Colonic mucosa (tissue), 4 donors: ENCODE measurements around the gene GCK. TPM values are rescaled to one million over a fixed set of nuclear protein-coding genes. Genes with fewer than 3 reads are reported as not detected.

ENCODE experiments used
- DNase-seq: peaks from one replicate; pipeline ENCODE4 v3.0.0-alpha.2; 2020
- H3K27ac ChIP-seq: fragments of 200-600 bp; one replicate; pipeline ENCODE4 v1.8.0; 2021
- H3K27me3 ChIP-seq: fragments of 200-600 bp; one replicate; pipeline ENCODE4 v1.8.0; 2021
- H3K36me3 ChIP-seq: fragments of 200-600 bp; one replicate; pipeline ENCODE4 v1.8.0; 2021
- H3K4me1 ChIP-seq: fragments of 200-600 bp; one replicate; pipeline ENCODE4 v1.8.0; 2021; ENCODE audit warnings: mild to moderate bottlenecking
- H3K4me3 ChIP-seq: fragments of 200-600 bp; one replicate; pipeline ENCODE4 v1.8.0; 2021
- H3K9ac ChIP-seq, 2 donors: one replicate each; pipeline ENCODE4 v1.7.0; 2013; ENCODE audit warnings: control low read depth in 2 of 2, low read depth in 2 of 2, low read length in 2 of 2
- H3K9me3 ChIP-seq: fragments of 200-600 bp; one replicate; pipeline ENCODE4 v1.8.0; 2021
- intact Hi-C: fragments of 100-400 bp; cut with DNase I; formaldehyde crosslinking; loops from one replicate; pipeline ENCODE4 v1.14.1; 2022
- total RNA-seq, 2 donors: library from RNA; stranded (reverse); fragmentation: NEBNext Ultra II Directional in 1 of 2; extraction: Animal tissue kit (Norgen Biotek cat#: 25700) in 1 of 2; gene quantifications; one replicate each; pipeline ENCODE4 v1.2.1, GENCODE V29; 2021
- TF ChIP-seq, protein P1 (sequence below): fragments of 200-600 bp; IDR thresholded peaks from one replicate; pipeline ENCODE4 v1.8.0; 2022; ENCODE audit warnings: antibody characterized with exemption, mild to moderate bottlenecking
- donor health status: healthy.
- donor health status: DM: no; HTN: no; CAD: no.
- donor health status: DM: no; HTN: no; CAD: no.

GCK gene
- total RNA-seq, 2 donors from 2014 or later = 0.17 to 0.19 TPM

DNA sequence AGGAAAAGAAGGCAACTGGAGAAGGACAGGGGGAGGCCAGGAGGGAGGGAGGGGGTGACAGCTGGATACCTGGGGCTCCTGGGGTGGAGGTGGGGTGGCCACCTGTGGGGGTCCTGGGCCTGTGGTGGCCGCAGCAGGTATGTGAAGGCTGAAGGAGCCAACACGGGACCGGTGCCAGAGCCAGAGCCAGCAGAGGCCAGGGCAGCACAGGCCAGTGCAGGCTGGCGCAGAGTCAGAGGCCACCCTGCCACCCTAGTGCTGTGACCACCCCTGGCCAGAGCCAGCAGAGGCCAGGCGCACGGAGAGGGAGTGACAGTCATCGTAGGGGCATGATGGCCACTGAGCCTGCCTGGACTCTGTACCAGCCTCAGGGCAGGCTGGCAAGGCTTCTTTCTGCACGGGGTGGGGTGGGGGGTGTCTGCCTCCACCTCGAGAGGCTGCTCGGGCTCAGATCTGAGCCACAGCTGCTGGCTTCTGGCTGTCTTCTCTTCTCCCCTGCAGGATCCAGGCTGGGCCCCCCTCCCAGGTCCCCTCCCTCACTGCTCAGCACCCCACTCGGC, 40.4 kb upstream of the GCK start:
- DNase-seq = no peak
- Histone ChIP-seq H3K9ac (no peak overlapping the region), H3K27ac (no peak overlapping the region), H3K9me3 (no peaks in the 10 kb centered on the region), H3K36me3 (no peaks in the 10 kb centered on the region), H3K4me3 (no peak overlapping the region), H3K4me1 (no peaks in the 10 kb centered on the region), H3K27me3 (no peaks in the 10 kb centered on the region)
- TF ChIP-seq, protein P1, sequence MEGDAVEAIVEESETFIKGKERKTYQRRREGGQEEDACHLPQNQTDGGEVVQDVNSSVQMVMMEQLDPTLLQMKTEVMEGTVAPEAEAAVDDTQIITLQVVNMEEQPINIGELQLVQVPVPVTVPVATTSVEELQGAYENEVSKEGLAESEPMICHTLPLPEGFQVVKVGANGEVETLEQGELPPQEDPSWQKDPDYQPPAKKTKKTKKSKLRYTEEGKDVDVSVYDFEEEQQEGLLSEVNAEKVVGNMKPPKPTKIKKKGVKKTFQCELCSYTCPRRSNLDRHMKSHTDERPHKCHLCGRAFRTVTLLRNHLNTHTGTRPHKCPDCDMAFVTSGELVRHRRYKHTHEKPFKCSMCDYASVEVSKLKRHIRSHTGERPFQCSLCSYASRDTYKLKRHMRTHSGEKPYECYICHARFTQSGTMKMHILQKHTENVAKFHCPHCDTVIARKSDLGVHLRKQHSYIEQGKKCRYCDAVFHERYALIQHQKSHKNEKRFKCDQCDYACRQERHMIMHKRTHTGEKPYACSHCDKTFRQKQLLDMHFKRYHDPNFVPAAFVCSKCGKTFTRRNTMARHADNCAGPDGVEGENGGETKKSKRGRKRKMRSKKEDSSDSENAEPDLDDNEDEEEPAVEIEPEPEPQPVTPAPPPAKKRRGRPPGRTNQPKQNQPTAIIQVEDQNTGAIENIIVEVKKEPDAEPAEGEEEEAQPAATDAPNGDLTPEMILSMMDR = no peak
- intact Hi-C loops = no loop called here

DNA sequence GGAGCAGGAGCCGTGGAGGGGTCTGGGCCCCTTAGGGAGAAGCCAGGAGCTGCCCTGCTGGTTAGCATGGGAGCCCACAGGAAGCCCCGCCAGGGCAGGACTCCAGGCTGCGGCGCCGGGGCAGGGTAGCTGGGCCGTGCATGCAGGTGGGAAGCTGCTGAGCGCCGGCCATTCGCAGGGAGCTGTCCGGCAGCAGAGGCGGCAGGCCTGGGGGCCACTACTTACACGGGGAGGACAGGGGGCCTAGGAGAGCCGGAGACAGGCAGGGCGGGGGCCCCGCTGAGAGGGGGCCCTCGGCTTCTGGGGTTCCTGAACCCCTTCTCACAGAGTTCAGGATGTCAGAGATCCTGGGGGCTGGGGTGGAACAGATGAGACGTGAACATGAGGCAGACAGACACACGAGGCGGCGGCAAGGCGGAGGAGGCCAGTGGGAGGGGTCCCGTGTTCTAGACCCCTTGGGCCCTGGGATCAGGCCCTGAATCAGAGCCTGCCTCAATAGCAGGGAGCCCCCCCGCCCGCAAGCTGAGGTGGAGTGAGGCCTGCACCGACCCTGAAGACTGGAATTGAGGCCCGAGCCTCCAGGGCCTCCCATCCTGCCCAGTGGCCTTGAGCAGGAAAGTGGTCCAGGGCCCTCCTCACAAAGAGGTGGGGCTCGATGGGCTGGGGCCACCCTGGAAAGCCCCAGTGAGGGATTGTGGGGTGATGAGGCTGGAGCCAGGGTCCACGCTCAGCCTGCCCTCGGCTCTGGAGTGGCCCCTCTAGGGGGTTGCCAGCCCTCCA, 39.5 kb upstream of the GCK start:
- no peaks in the 10 kb centered on the region for H3K4me1 ChIP-seq
- intact Hi-C loops = no loop called here
- no peak overlapping the region for H3K4me3 ChIP-seq
- no peak for DNase-seq
- TF ChIP-seq, protein P1 = no peak
- H3K27ac ChIP-seq = no peak overlapping the region
- no peaks in the 10 kb centered on the region for H3K36me3 ChIP-seq
- no peaks in the 10 kb centered on the region for H3K9me3 ChIP-seq
- no peaks in the 10 kb centered on the region for H3K27me3 ChIP-seq
- H3K9ac ChIP-seq = no peak overlapping the region

DNA sequence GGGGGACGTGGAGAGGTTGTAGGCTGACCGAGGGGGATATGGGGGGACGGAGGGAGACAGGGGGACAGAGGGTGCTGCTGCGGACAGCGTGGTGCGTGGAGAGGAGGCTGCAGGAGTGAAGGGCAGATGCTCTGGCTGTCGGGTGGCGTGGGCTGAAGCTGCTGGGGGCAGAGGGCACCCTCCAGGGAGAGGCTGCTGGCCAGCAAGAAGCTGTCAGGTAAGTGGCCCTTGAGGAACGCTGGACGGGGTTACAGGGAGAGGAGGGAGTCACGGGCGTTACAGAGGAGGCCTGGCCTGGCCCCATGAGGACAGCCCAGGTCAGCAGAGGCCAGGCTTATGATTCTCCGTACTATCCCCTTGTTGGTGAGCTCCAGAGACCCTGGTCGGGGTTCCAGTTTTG, 38.7 kb upstream of the GCK start:
- intact Hi-C loops = no loop called here
- H3K4me1 ChIP-seq = no peaks in the 10 kb centered on the region
- TF ChIP-seq, protein P1 = no peak
- H3K9me3 ChIP-seq = no peaks in the 10 kb centered on the region
- no peaks in the 10 kb centered on the region for H3K27me3 ChIP-seq
- H3K27ac ChIP-seq = no peak overlapping the region
- no peak for DNase-seq
- no peak overlapping the region for H3K9ac ChIP-seq
- no peak overlapping the region for H3K4me3 ChIP-seq
- no peaks in the 10 kb centered on the region for H3K36me3 ChIP-seq

DNA sequence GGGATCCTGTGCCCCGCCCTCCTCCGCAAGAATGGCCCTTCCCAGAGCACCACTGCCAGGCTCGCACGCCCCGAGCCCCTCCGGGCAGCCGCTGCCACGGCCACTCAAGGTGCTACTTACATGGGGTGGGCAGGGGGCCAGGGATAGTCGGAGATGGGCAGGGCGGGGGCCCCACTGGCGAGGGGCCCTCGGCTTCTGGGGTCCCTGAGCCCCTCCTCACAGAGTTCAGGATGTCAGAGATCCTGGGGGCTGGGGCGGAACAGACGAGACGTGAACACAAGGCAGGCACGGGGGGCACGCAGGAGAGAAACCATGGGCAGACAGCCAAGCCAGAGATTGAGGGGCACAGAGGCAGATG, 37.1 kb upstream of the GCK start:
- Histone ChIP-seq H3K4me1 (no peaks in the 10 kb centered on the region), H3K36me3 (no peaks in the 10 kb centered on the region), H3K9ac (no peak overlapping the region), H3K27me3 (no peaks in the 10 kb centered on the region), H3K27ac (no peak overlapping the region), H3K9me3 (no peaks in the 10 kb centered on the region), H3K4me3 (no peak overlapping the region)
- no peak for DNase-seq
- intact Hi-C loops = no loop called here
- TF ChIP-seq, protein P1 = no peak

DNA sequence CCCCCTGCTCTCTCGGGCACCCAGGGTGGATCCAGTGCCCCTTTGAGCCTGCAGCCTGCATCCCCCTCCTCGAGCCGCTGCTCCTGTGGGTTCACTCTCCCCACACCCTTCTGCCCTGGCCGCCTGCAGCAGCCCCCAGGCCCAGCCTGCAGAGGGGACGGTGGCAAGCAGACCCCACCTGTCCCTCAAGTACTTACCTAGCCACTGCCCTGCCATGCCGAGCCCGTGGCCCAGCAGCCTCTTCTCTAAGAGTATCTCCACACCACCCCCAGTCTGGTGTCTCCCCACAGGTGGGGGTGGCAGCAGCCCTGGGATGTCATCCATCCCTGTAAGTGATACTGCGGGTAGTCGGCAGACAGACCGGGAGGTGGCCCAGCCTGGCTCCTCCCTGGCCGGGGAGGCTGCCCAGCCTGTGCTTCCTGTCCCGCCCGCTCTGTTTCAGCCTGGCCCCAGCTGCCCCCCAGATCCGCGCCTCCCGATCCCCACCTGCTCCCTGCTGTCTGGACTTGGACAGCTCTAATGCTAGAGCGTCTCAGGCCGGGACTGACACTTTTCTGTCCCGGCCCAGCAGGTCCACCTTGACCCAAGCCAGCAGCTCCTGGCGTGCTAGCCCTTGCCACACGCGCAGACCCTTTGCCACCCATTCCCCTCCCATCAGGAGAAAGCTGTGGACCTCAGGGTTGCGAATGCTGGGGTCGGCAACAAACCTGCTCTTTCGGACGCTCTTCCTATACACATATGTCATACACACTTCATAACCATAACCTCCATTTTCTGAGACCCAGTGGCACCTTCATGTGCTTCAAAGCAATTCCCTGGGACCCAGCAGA, 36.5 kb upstream of the GCK start:
- TF ChIP-seq, protein P1 = no peak
- Histone ChIP-seq H3K4me3 (no peak overlapping the region), H3K36me3 (no peaks in the 10 kb centered on the region), H3K9me3 (no peaks in the 10 kb centered on the region), H3K4me1 (no peaks in the 10 kb centered on the region), H3K27ac (no peak overlapping the region), H3K27me3 (no peaks in the 10 kb centered on the region), H3K9ac (no peak overlapping the region)
- no peak for DNase-seq
- intact Hi-C loops = no loop called here
